DMS114 treated with DMSO at 0.1 percent for 48 hours (cell line): ENCODE results near the gene KCNJ1.

Source experiments
- DNase-seq: peaks from one replicate; lab custom pipeline; 2025; ENCODE audit not compliant: unreplicated experiment; lab: John Stamatoyannopoulos, UW

Gene KCNJ1

GRCh38 chr11:128852327-128853023, 14.6 kb downstream of the KCNJ1 start:
- DNase-seq = no peak

- DNase-seq = no peak
Observed at GRCh38 chr11:128848815-128849455, 18.2 kb downstream of the KCNJ1 start.

GRCh38 chr11:128846985-128847384, 20.1 kb downstream of the KCNJ1 start:
- no peak for DNase-seq

- DNase-seq = no peak
Observed at GRCh38 chr11:128845334-128845780, 21.7 kb downstream of the KCNJ1 start.

- DNase-seq = no peak
Observed at GRCh38 chr11:128843198-128843785, 23.8 kb downstream of the KCNJ1 start.

GRCh38 chr11:128841461-128842072, 25.5 kb downstream of the KCNJ1 start:
- no peak for DNase-seq

GRCh38 chr11:128840783-128841182, 26.3 kb downstream of the KCNJ1 start:
- DNase-seq = no peak

- no peak for DNase-seq
Observed at GRCh38 chr11:128840137-128840536, 27.0 kb downstream of the KCNJ1 start.

- no peak for DNase-seq
Observed at GRCh38 chr11:128839081-128839480, 28.0 kb downstream of the KCNJ1 start.

- DNase-seq = no peak
Observed at GRCh38 chr11:128837627-128838026, 29.5 kb downstream of the KCNJ1 start.

GRCh38 chr11:128835741-128836430, 31.2 kb downstream of the KCNJ1 start:
- DNase-seq = no peak

GRCh38 chr11:128834157-128834556, 32.9 kb downstream of the KCNJ1 start:
- no peak for DNase-seq

- no peak for DNase-seq
Observed at GRCh38 chr11:128832121-128832497, 35.0 kb downstream of the KCNJ1 start.

GRCh38 chr11:128831174-128832120, 35.6 kb downstream of the KCNJ1 start:
- DNase-seq = peak; percentile 48

GRCh38 chr11:128830290-128831173, 36.6 kb downstream of the KCNJ1 start:
- no peak for DNase-seq

- DNase-seq = no peak
Observed at GRCh38 chr11:128828350-128828749, 38.7 kb downstream of the KCNJ1 start.

- no peak for DNase-seq
Observed at GRCh38 chr11:128827191-128827893, 39.8 kb downstream of the KCNJ1 start.

- no peak for DNase-seq
Observed at GRCh38 chr11:128825050-128825784, 41.9 kb downstream of the KCNJ1 start.
